GM19193 (cell line): ENCODE data around the gene PTPN3.

ENCODE experiments used
- POLR2A ChIP-seq: IDR thresholded peaks from 4 replicates; pipeline ENCODE4 v1.6.1; 2011; ENCODE audit not compliant: insufficient read depth, insufficient read length; ENCODE audit errors: extremely low read depth

Gene PTPN3

DNA sequence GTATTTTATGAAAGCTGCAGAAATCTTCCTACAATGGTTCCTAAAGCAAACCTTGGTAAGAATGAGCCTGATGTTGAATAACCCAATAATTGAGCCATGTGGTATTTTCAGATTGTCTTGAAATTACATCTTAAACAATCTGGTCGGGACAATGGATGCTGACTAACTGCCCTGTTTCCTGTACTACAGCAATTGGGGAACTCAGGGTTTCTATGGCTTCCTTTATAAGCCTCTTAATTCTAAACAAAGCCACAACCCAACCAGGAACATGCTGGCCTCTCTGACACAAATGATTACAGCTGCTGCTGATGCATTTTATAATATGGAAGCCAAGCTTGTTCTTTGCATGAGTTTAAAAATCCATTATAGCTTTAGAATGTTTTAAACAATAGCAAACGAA is 30.2 kb downstream of the PTPN3 start:
- no peak for TF ChIP-seq POLR2A

DNA sequence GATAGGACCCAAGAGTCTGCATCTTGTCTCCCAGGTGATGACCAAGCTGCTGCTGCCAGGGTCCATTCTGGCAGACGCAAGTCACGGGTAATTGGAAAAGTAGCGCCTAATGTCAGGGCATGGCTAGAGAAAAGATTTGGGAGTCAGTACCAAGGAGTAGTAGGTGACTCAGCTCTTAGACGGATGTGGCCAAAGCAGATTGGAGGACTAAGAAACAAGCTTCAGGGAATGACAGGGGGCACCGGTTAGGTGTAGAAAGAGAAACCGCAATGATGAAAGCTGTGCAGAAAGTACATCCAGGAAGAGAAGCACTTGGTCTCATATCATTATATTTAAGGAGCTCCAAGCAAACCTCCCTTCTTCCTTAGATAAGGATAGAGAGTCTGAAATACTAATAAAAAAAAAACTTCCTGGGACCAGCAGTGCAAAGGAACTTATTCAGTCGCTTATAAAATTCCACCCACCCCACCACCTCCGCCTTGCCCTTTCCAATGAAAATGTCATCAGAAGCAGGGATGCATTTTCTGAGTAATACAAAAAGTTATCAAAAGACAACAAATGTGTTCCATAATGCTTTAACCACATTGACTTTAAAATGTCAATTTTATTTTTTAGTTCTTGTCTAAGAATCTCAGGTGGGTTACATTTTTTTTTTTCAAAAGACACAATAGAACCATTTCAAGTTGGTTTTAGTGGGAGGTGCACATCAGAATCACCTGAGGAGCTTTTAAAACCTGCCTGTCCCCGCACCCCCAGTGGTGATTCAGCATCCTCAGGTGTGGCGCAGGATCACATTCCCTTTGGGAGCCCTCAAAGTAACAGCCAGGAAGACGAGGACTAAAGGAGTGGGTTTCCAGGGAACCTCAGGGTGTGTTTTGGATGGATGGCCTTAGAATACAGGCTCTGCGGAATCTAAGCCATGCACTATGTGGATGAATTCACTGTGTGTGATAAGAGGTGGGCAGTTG is 31.2 kb downstream of the PTPN3 start:
- no peak for TF ChIP-seq POLR2A

DNA sequence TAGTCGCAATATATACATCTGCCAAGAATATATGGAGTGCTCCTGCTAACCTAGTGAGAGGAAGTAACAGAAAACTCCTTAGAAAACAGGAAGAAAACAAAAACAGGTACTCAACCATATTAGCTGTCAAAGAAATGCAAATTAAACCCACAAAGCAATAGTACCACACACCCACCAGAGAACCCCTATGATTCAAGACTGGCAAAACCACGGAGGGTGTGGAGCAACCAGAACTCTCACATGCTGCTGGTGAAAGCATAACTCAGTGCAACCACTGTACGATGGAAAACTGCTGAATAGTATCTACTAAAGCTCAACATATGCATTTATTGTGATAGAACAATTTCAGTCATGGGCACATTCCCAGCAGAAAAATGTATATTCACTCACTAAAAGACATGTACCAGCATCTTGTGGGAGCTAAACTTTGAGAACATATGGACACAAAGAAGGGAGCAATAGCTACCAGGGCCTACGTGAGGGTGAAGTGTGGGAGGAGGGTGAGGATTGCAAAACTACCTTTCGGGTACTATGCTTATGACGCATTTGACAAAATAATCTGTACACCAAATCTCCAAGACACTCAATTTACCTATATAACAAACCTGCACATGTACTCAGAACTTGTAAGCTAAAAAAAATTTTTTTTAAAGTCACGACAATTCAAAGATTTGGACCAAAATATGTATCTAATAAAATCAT is 34.0 kb downstream of the PTPN3 start:
- no peak for TF ChIP-seq POLR2A

DNA sequence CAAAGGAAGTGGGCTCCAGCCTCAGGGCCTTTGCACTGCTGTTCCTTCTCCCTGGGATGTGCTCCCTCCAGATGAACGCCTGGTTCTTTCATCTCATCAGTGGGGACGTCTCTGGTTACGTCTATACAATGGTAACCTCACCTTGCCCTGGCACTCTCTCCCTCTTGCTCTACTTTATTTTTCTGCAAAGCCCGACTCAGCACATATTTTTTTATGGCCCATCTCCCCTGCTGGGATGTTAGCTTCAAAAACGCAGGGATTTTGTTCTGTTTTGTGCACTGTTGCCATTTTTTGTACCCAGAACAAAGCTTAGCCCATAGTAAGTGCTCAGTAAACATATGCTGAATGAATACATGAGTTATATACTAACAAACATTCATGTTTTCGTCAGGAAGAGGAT is 37.5 kb downstream of the PTPN3 start:
- no peak for TF ChIP-seq POLR2A

DNA sequence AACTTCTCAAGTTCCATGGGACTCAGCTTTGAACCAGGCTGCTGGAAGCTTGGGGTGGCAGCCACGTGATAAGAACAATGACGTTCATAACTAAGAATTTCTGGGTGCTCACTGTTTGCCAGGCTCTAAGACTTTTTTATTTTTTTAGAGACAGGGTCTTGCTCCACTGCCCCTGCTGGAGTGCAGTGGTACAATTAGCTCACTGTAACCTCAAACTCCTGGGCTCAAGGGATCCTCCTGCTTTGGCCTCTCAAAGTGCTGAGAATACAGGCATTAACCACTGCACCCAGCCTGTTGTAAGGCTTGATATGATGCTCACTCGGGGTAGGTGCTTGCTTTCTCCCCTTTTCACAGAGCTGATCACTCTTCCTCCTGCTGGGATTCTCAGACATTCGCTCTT is 38.7 kb downstream of the PTPN3 start:
- no peak for TF ChIP-seq POLR2A

GRCh38 chr9:109458453-109459211 is 39.5 kb downstream of the PTPN3 start:
- no peak for TF ChIP-seq POLR2A

GRCh38 chr9:109456811-109457210 is 41.3 kb downstream of the PTPN3 start:
- TF ChIP-seq POLR2A = no peak

- TF ChIP-seq POLR2A = no peak
Observed at GRCh38 chr9:109455861-109456260, 42.2 kb downstream of the PTPN3 start.

GRCh38 chr9:109455391-109455790 is 42.7 kb downstream of the PTPN3 start:
- TF ChIP-seq POLR2A = no peak

DNA sequence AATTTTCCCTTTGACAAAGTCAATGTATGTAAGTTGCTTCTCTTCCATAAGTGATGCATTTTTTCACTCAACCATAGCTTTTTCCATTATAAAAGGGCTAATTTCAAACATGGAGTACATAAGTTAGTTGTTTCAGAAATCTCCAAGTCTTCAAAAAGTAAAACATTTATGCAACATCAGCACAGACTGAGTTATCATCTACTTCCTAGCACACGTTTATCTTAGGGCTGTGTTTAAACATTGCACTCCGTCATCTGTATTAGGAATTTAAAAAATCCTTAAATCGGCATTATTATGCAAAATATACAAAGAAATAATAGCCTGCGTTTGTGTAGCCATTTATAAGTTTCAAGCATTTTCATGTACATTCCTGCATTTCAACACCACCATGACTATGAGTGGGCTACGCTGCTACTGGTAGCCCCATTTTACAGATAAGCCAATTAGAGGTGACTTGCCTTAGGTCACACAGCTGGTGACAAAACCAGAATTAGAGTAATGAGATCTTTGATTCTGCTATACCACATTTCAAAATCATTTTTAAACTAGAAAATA is 43.4 kb downstream of the PTPN3 start:
- TF ChIP-seq POLR2A = no peak

DNA sequence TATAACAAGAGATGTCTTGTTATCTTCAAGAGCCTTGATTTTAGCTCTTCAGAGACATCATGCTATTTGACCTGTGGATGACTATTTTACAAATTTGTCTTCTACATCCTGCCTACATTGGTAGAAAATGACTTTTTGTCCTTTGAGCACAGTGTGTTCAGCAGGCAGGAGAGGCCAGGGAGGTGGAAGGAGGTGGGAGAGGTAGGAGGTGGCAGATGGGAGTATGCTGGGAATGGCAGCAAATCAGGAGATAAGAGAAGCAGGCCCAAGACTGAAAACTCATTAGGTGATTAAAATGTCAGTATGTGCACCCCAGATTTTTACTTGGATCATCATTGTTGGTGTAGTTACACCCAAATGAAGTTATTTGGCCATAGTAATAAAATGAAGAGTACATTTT is 44.1 kb downstream of the PTPN3 start:
- no peak for TF ChIP-seq POLR2A

DNA sequence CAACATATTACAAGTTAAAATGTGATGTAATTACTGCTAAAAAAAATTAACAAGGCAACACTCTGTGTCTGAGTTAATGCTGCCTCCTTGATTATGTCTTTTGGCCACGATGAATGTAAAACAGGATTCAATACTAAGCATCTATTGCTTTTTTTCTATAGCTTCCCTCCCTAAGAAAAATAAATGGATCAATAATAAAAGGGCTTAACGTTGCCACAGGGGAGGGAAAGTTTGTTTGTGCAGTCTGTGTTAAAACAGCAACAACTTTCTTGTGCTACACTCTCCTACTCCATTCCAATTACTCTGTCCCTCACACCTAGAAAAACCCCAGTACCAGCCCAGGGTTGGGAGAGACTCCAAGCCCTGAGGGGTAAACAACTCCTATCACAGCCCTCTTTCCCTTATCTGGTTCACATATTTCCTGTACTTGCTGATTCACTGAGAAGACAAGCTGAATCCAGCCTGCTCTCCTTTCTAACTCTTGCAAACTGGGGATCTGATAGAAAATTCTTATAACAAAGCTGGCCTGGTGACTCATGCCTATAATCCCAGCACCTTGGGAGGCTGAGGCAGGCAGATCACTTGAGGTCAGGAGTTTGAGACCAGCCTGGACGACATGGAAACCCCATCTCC is 44.8 kb downstream of the PTPN3 start:
- no peak for TF ChIP-seq POLR2A

GRCh38 chr9:109452761-109453160 is 45.3 kb downstream of the PTPN3 start:
- TF ChIP-seq POLR2A = no peak

DNA sequence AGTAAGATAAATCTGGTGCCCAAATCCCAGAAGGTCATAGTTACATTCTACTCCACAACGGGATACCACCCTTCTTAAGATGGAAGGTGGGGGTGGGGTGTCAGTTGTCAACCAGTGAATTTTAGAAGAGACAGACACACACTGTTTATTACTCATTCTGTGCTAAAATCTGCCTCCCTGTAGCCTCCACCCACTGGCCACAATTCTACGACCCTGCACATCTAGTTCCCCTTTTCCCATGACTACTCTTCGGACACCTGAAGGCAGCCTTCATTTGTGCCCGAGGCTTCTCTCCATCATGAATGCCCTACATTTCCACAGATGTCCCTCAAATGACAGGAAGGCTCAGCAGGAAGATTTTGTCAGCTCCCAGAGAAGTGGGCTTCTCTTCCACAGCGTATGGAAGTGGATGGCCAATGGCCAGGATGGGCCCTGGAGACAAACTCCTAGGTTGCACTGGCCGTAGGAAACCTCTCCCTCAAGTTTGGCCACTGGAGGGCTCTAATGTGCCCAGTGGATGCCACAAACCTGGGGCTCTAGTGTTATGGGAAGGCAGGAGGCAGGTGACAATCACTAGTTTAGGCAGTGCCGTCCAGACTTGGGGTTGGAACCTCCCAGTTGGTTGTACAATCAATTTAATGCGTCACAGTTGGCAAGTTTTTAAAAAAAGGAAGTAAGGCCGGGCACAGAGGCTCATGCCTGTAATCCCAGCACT is 46.6 kb downstream of the PTPN3 start:
- TF ChIP-seq POLR2A = no peak
